Stimulated activated CD4-positive, alpha-beta T cell treated with anti-CD3 and anti-CD28 coated beads, Interleukin-15, amount 100 ng/mL, for 24 hours (primary cell): ENCODE data around the gene NACAD.

Source experiments
- DNase-seq: peaks from one replicate; pipeline ENCODE4 v3.0.0-alpha.2; 2020

NACAD gene

DNA sequence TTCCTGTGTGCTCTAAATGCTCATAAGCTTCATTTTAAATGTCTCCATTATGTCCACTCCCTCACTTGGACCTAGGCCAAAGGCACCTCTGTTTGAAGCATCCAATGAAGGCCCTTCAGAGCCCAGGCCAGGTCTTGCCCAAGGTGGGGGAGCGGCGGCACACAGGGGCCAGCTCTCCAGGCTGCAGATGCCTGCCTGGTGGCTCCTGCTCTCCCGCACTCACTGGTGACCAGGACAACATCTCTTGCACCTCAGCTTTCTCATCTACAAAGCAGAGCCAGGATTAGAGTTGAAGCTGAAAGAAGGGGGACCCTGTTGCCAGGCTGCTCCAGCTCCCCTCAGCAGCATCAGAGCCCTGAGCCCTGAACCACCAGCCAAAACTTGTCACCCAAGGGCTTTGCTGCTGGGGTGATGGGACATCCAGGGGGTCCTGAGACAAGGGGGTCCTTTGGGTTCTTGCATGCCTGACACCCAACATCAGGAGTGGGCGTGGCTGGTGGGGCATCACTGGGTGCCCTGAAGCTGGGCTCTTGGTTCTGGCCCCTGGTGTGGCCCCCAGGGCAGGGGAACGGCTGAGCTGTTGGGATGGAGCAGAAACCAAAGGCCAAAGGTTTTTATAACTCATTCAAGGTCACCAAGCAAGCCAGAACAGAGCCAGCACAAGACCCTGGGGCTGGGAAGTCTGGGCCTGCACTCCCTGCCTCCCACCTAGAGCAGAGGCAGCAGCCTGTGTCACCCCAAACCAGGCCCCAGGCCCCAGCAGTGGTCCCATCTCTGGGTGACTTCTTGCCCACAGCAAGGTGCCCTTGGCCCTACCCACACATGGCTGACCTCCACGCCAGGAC, 1.2 kb downstream of the NACAD start:
- no peak for DNase-seq

GRCh38 chr7:45086331-45087065, 2.3 kb downstream of the NACAD start:
- no peak for DNase-seq

DNA sequence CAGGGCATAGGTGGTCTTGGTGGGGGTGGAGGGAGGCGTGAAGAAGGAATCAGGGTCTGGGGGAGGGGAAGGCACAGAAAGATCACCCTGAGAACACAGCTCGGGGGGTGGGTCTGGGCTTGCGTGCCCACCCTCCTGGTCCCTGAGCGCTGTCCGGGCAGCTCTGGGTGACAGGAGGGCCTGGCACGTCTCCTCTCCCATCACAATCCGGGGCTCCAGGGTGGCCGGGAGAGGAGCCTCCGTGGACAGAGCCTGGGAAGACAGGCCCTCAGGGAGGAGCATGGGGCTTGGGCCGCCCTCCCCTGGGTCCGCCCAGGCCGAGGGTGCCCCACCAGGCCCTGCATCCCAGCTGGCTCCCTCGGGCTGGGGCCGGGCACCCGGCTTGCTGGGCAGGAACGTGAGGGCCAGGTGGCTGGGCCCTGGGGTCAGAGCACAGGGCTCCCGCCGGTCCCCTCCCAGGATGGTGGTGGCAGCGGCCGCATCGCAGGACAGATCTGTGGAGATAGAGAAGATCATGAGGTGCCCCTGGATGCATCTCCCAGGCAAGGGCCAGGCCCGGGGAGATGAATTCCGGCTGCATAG, 3.1 kb downstream of the NACAD start:
- no peak for DNase-seq

DNA sequence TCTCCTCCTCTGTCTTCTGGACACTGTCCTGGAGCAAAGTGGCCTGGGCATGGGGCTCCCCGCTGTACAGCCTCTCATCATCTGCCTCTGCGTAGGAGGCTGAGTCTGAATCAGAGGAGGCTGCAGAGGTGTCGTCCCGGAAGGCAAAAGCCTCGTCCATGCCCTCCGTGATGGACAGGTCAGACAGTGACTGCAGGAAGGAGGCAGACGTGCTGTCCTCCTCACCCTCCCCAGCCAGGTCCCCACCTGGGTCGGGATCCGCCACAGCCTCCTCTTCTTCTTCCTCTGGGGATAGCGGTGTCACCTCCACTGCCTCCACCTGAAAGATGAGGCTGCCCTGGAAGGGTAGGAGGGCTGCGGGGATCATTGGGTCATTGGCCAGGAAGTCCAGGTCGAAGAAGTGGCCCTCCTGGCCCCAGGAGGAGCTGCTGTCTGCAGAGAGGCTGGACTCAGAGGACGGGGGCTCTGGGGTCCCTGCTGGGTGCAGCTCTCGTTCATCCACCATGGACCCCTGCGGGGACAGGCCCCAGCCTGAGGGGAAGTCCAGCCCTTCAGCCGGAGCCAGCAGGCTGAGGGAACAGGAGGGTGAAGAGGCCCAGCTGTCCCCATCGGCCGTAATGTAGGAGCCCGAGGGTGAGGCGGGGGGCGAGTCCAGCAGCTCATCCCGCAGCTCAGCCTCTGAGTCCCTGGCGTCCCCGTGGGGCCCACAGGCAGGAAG, 3.7 kb downstream of the NACAD start:
- no peak for DNase-seq

DNA sequence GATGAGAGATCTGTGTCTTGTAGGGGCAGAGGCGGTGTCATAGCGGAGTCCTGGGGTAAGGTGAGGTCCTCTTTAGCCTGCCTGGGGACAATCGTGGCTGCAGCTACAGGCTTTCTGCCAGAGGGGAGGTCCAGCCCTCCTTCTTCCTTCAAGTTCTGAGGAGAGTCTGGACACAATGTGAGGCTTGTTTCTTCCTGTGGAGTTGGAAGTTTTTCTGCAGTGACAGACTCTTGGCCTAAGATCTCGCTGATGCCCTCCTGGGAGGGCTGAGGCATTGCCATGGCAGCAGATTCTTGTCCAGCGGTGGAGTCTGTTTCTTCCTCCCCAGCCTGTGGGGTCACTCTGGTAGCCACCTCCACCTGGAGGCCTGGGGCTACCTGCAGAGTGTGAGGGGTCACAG, 4.4 kb downstream of the NACAD start:
- DNase-seq = no peak

- DNase-seq = no peak
Measured at GRCh38 chr7:45082831-45083331, 5.9 kb downstream of the NACAD start.

- no peak for DNase-seq
Measured at GRCh38 chr7:45082031-45082830, 6.5 kb downstream of the NACAD start.

DNA sequence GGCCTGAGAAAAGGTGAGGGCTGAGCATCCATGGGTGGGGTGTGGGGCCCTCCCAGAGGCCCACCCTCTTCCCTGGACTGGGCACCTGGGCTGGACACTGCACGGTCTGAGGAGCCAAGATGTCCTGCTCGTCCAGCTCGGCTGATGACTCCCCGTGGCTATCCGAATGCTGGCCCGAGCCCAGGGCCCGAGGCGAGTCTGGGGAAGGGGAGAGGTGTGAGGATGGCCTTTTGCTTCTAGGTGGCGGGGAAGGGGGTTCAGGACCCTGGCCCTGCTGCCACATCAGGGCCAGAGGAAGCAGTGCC, 7.1 kb downstream of the NACAD start:
- DNase-seq = no peak

DNA sequence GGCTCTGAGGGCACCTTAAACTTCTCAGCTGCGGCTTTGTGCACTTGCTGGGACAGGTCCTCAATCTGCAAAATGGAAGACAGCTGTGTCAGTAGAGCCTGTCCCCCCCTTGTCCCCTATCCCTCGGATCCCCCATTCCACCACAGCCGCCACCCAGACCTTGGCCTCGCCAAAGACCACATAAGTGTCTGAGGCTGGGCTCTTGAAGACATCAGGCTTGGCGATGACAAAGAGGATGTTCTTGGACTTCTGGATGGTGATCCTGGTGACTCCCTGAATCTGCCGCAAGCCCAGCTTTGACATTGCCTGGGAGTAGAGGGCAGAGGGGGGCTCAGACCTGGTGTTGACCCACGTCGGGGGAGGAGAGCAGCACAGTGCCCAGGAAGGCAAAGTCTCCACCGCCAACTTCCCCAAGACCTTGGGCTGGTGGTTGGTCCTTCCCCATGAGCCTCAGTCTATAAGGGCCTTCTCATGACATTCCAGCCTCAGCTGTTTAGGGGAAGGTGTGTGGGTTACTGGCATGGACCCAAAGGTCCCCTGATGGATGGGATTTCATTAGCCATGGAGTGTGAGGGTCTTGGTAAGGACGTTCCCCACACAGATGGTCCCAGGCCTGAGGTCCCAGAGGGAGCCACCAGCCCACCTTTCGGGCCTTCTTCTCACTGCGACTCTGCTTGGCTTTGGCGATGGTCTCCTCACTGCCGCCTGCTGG, 7.7 kb downstream of the NACAD start:
- no peak for DNase-seq

DNA sequence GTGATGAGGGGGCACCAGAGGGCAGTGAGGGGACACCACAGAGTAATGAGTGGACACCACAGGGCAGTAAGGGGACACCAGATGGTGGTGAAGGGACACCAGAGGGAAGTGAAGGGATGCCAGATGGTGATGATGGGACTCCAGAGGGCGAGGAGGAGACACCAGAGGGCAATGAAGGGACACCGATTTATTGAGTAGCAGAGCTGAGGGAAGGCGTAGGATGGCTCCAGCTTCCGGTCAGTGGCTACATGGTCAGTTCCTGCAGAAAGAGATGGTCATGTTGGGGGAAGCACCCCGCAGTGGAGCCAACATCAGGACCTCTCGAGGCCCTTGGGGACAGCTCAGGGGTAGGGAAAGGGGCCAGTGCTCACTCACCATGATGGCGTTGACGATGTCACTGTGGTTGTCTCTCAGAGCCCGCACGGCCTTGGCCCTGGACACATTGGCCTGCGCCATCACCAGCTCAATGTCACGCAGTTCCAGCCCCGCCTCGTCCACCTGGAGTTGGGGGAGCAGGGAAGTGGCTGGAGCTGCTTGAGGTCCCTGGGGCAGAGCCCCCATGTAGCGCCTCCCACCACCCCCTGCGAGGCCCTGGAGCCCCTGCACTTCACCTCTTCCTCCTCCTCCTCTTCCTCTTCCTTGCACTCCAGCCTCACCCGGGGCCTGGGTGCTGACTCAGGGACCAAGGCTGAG, 8.4 kb downstream of the NACAD start:
- no peak for DNase-seq

DNA sequence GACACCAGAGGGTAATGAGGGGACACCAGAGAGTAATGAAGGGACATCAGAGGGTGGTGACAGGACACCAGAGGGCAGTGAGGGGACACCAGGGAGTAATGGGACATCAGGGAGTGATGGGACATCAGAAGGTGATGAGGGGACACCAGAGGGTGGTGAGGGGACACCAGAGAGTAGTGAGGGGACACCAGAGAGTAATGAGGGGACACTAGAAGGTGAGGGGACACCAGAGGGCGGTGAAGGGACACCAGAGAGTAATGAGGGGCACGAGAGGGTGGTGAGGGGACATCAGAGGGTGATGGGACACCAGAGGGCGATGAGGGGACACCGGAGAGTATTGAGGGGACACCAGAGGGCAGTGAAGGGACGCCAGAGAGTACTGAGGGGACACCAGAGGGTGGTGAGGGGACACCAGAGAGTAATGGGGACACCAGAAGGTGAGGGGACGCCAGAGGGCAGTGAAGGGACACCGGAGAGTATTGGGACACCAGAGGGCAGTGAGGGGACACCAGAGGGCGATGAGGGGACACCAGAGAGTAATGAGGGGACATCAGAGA, 10.6 kb downstream of the NACAD start:
- DNase-seq = no peak

- no peak for DNase-seq
Measured at GRCh38 chr7:45077579-45077978, 11.2 kb downstream of the NACAD start.

DNA sequence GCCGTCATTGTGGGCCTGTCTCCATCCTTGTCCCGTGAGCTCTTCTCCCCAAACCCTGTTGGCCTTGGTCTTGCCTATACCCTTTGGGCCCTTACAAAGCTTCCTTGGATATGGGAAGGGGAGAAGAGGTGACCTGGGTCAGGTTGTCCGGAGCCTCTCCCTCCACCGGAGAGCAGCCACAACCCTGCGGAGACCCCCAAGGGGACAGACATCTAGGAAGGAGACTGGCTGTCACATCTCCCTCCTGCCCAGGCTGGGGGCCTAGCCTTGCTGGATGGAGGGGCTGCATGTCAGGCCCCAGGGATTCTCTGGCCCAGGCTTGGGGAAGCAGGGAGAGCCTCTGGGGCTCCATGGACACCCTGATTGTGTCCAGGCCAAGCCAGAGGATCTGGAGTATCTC, 11.8 kb downstream of the NACAD start:
- no peak for DNase-seq

DNA sequence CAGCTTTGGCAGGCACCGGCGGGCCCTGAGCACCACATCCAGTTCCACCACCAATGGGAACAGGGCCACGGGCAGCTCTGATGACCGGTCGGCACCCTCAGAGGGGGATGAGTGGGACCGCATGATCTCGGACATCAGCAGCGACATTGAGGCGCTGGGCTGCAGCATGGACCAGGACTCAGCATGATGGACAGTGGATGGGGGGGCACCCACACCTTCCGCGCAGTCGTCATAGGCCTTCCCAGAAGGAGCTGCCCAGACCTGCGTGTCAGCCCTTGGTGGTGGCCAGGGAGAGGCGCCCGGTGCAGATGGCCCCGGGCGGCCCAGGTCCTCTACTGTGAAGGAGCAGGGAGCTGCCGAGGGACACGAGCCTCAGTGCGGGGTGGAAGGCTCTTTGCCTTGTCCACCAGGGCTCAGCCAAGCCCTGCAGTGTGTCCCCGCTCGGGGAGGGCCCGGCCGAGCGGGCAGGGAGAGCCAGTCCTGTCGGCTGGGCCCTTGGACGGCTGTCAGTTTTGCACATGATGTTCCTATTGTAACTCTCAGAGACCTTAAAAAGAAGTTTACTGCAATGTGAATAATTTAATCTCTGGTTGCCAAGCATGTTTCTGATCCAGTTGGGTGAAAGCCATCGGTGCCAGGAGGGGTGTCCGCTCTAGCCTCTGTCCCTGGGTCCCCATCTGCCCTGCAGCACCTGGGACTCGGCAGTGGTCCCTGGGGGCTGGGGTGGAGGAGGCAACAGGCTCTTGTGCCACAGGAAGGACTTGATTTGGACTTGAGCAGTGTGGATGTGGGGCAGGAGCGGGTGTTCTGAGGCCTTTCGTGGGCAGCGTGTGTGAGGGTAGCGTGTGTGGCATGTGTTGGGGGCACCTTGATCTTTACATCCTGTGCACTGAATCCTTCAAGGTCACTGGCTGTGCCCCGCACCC, 12.6 kb downstream of the NACAD start:
- DNase-seq = no peak

GRCh38 chr7:45075355-45075644, 13.5 kb downstream of the NACAD start:
- DNase-seq = no peak

DNA sequence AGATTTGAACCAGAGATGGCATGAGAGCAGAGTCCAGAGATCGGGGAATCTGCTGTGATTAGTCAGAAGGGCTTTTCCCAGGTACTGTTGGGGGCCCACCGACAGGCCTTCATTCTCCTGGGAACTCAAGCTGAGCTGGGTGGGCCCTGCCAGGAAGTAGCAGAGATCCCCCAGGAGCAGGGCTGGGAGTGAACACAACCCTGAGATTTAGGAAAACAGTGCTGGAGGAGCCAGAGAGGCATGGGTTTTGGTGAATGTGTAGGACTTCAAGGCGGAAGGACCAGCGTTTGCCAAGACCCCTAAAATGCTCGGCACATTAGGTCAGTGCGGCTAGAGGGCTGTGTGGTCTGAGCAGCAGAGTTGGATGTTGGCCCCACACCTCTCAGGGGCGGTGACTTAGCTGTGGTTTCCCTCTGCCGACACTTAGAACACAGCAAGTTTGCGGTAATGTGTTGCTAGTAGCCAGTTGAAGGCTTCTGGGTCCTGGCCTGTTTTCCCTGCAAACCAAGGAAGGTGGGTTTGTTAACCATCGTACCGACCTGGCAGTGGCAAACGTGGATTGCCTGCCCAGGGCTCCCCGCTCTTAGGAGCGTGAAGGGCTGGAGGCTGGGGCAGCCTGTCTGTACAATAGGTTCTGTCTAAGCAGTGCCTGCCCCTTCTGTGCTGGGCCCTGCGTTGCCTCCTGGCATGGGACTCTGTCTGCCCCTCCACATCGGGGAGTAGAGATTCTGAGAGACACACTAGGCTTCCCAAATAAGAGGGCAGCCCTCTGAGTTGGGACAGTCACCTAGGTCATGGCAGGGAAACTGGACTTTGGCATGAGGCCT, 14.0 kb downstream of the NACAD start:
- no peak for DNase-seq

DNA sequence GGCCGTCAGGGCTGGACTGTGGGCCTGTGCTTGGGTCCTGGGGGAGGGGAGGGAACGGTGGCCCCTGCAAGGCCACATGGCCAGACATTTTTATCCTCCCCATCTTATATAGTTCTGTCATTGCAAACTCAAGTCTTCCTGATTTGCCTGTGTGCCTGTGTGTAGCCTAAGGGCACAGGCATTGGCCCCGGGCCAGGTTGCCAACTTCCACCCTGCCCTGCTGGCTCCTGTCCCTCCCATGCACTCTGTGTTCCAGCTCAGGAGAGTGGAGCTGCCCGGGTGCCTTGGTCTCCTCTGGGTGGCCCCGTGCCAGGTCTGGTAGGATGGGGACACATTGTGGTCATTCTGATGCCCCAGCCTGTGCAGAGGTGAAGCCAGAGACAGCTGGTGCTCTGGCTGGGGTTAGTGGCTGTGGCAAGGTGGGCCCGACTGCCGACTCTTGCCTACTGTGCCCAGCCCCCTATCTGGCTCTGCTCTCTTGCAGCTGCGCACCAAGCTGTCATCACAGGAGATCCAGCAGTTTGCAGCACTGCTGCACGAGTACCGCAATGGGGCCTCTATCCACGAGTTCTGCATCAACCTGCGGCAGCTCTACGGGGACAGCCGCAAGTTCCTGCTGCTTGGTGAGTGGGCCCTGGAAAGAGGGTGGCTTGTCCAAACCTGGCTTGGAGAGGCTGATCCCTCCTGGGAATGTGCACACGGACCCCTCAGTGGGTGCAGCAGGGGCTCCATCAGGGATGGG, 14.8 kb downstream of the NACAD start:
- no peak for DNase-seq
